H9 (cell line): ENCODE data around the gene MSH3. TPM values are rescaled to one million over a fixed set of nuclear protein-coding genes. Genes with fewer than 3 reads are reported as not detected.

ENCODE experiments used
- DNase-seq: peaks from one replicate; pipeline ENCODE4 v3.0.0-alpha.2; 2017
- H2AFZ ChIP-seq: one replicate; pipeline ENCODE4 v1.6.1; 2013; ENCODE audit warnings: mild to moderate bottlenecking, low read length, control low read depth, moderate library complexity
- H2AK5ac ChIP-seq: 2 replicates; pipeline ENCODE4 v1.6.1; 2013; ENCODE audit warnings: low read length, control low read depth, mixed read lengths; ENCODE audit not compliant: insufficient read length
- H2BK120ac ChIP-seq: one replicate; pipeline ENCODE4 v1.6.1; 2013; ENCODE audit warnings: low read depth, mild to moderate bottlenecking, low read length, control low read depth, inconsistent platforms; ENCODE audit not compliant: poor library complexity, severe bottlenecking
- H2BK12ac ChIP-seq: 2 replicates; pipeline ENCODE4 v1.6.1; 2013; ENCODE audit warnings: low read length, control low read depth, mixed read lengths, low read depth; ENCODE audit not compliant: insufficient read length
- H2BK15ac ChIP-seq: 2 replicates; pipeline ENCODE4 v1.6.1; 2013; ENCODE audit warnings: low read depth, low read length, control low read depth
- H2BK20ac ChIP-seq: one replicate; pipeline ENCODE4 v1.6.1; 2013; ENCODE audit warnings: low read depth, mild to moderate bottlenecking, low read length, control low read depth, inconsistent platforms; ENCODE audit not compliant: poor library complexity, severe bottlenecking
- H2BK5ac ChIP-seq: 2 replicates; pipeline ENCODE4 v1.6.1; 2013; ENCODE audit warnings: low read length, control low read depth, mixed read lengths; ENCODE audit not compliant: insufficient read length
- H3K14ac ChIP-seq: 2 replicates; pipeline ENCODE4 v1.6.1; 2013; ENCODE audit warnings: low read length, control low read depth; ENCODE audit not compliant: insufficient read depth
- H3K18ac ChIP-seq: 2 replicates; pipeline ENCODE4 v1.6.1; 2013; ENCODE audit warnings: low read depth, mild to moderate bottlenecking, mixed read lengths, low read length, control low read depth; ENCODE audit not compliant: insufficient read length
- H3K23ac ChIP-seq: 2 replicates; pipeline ENCODE4 v1.6.1; 2013; ENCODE audit warnings: low read length, control low read depth, mixed read lengths, low read depth; ENCODE audit not compliant: insufficient read length
- H3K23me2 ChIP-seq: 2 replicates; pipeline ENCODE4 v1.6.1; 2013; ENCODE audit warnings: low read depth, mild to moderate bottlenecking, mixed read lengths, low read length, control low read depth; ENCODE audit not compliant: insufficient read length, poor library complexity, severe bottlenecking
- H3K27ac ChIP-seq: 2 replicates; pipeline ENCODE4 v1.5.1; 2013; ENCODE audit warnings: low read length, control low read depth, mixed read lengths, low read depth; ENCODE audit not compliant: insufficient read length
- H3K27me3 ChIP-seq: 2 replicates; pipeline ENCODE4 v1.6.1; 2013; ENCODE audit warnings: low read length, control low read depth, inconsistent platforms; ENCODE audit not compliant: insufficient read depth
- H3K4ac ChIP-seq: 2 replicates; pipeline ENCODE4 v1.6.1; 2013; ENCODE audit warnings: low read depth, mild to moderate bottlenecking, control low read depth, inconsistent platforms, low read length, moderate library complexity
- H3K4me1 ChIP-seq: 2 replicates; pipeline ENCODE4 v1.6.1; 2013; ENCODE audit warnings: low read length, control low read depth, inconsistent platforms; ENCODE audit not compliant: insufficient read depth
- H3K4me2 ChIP-seq: 2 replicates; pipeline ENCODE4 v1.6.1; 2013; ENCODE audit warnings: low read length, control low read depth, mixed read lengths; ENCODE audit not compliant: insufficient read length, insufficient read depth
- H3K56ac ChIP-seq: 2 replicates; pipeline ENCODE4 v1.6.1; 2013; ENCODE audit warnings: low read depth, mild to moderate bottlenecking, mixed read lengths, low read length, control low read depth; ENCODE audit not compliant: insufficient read length
- H3K79me1 ChIP-seq: 2 replicates; pipeline ENCODE4 v1.6.1; 2013; ENCODE audit warnings: low read depth, mild to moderate bottlenecking, moderate library complexity, low read length, control low read depth, inconsistent platforms; ENCODE audit not compliant: insufficient read depth, poor library complexity, severe bottlenecking
- H3K79me2 ChIP-seq: 2 replicates; pipeline ENCODE4 v1.6.1; 2013; ENCODE audit warnings: low read length, control low read depth, inconsistent platforms; ENCODE audit not compliant: insufficient read depth
- H3K9ac ChIP-seq: 2 replicates; pipeline ENCODE4 v1.6.1; 2013; ENCODE audit warnings: low read length, control low read depth, mixed read lengths; ENCODE audit not compliant: insufficient read length; ENCODE audit errors: extremely low read depth
- H3K9me3 ChIP-seq: one replicate; pipeline ENCODE4 v1.6.1; 2013; ENCODE audit warnings: low read depth, low read length, inconsistent platforms; ENCODE audit not compliant: control insufficient read depth
- H3T11ph ChIP-seq: one replicate; pipeline ENCODE4 v1.6.1; 2013; ENCODE audit warnings: mild to moderate bottlenecking, low read length, control low read depth, inconsistent platforms
- H4K20me1 ChIP-seq: one replicate; pipeline ENCODE4 v1.6.1; 2013; ENCODE audit not compliant: control insufficient read depth, insufficient read length, insufficient read depth
- H4K5ac ChIP-seq: 2 replicates; pipeline ENCODE4 v1.6.1; 2013; ENCODE audit warnings: low read depth, mild to moderate bottlenecking, mixed read lengths, low read length, control low read depth; ENCODE audit not compliant: insufficient read length
- H4K8ac ChIP-seq: replicated peaks from 2 replicates; pipeline ENCODE4 v1.6.1; 2013; ENCODE audit warnings: low read length, control low read depth, mixed read lengths, low read depth; ENCODE audit not compliant: insufficient read length
- H4K91ac ChIP-seq: 2 replicates; pipeline ENCODE4 v1.6.1; 2013; ENCODE audit warnings: low read depth, mild to moderate bottlenecking, moderate library complexity, mixed read lengths, low read length, control low read depth; ENCODE audit not compliant: insufficient read length
- H3K27ac Mint-ChIP-seq, 3 experiments: 2 replicates in 2 of 3; 3 replicates in 1 of 3; pipeline ENCODE4 v1.8.0; 2020 to 2021; ENCODE audit warnings: mixed read lengths in 3 of 3, mild to moderate bottlenecking in 1 of 3, moderate library complexity in 1 of 3
- H3K27me3 Mint-ChIP-seq: 2 replicates; pipeline ENCODE4 v1.8.0; 2021; ENCODE audit warnings: low read depth, mild to moderate bottlenecking, moderate library complexity, mixed read lengths
- H3K36me3 Mint-ChIP-seq, 3 experiments: 2 replicates in 2 of 3; 3 replicates in 1 of 3; pipeline ENCODE4 v1.8.0; 2020 to 2021; ENCODE audit warnings: low read depth in 3 of 3, mixed read lengths in 3 of 3; ENCODE audit not compliant: insufficient read depth in 1 of 3
- H3K4me1 Mint-ChIP-seq, 2 experiments: 2 replicates each; pipeline ENCODE4 v1.8.0; 2020; ENCODE audit warnings: mixed read lengths in 2 of 2
- H3K4me3 Mint-ChIP-seq, 2 experiments: 2 replicates in 1 of 2; 3 replicates in 1 of 2; pipeline ENCODE4 v1.8.0; 2020 to 2021; ENCODE audit warnings: mild to moderate bottlenecking in 2 of 2, mixed read lengths in 2 of 2, moderate library complexity in 1 of 2
- H3K9me3 Mint-ChIP-seq, 2 experiments: 2 replicates in 1 of 2; 3 replicates in 1 of 2; pipeline ENCODE4 v1.8.0; 2020; ENCODE audit warnings: mild to moderate bottlenecking in 2 of 2, mixed read lengths in 2 of 2, moderate library complexity in 1 of 2
- CTCF ChIP-seq: fragments of 200-600 bp; sonication (generic); conservative IDR thresholded peaks from 3 replicates; pipeline ENCODE4 v1.8.0; 2021; ENCODE audit warnings: antibody characterized with exemption, mild to moderate bottlenecking
- WGBS: extraction: QIAGEN DNeasy Blood & Tissue Kit; methylation state at CpG from one replicate; pipeline ENCODE4 v1.1.7; 2013; ENCODE audit warnings: missing lambda C conversion rate, low lambda C conversion rate, mixed read lengths; ENCODE audit not compliant: insufficient read length; ENCODE audit errors: extremely low coverage; 5-methylcytosine and 5-hydroxymethylcytosine counted together
- total RNA-seq: library from RNA; stranded (reverse); gene quantifications from 2 replicates; pipeline ENCODE4 v1.2.1, GENCODE V29; 2021

Gene MSH3
- total RNA-seq, 1 experiment from 2014 or later: 17.3 TPM

GRCh38 chr5:80804332-80804731 is 149.9 kb downstream of the MSH3 start:
- no peak overlapping the region for H2BK5ac ChIP-seq
- H3K9me3 ChIP-seq: no peaks in the 10 kb centered on the region
- no peak overlapping the region for H3K56ac ChIP-seq
- H3K27me3 Mint-ChIP-seq: no peaks in the 10 kb centered on the region
- no peak overlapping the region for H3K4me2 ChIP-seq
- H3K4me1 ChIP-seq: no peaks in the 10 kb centered on the region
- H2BK20ac ChIP-seq: no peak overlapping the region
- no peaks in the 10 kb centered on the region for H3K79me2 ChIP-seq
- no peak overlapping the region for H3T11ph ChIP-seq
- DNase-seq: no peak
- no peaks in the 10 kb centered on the region for H3K27me3 ChIP-seq
- no peak overlapping the region for H3K14ac ChIP-seq
- no peak overlapping the region for H2AK5ac ChIP-seq
- H2BK120ac ChIP-seq: no peak overlapping the region
- H3K27ac ChIP-seq: no peak overlapping the region
- H3K4ac ChIP-seq: no peak overlapping the region
- no CpG with 5 or more reads among the region's 1 CpG for WGBS
- peaks cover 0 to 6% (median 4%) of the 10 kb centered on the region in 3 experiments; a peak in 3 of 7 replicates for H3K36me3 Mint-ChIP-seq
- no peaks in the 10 kb centered on the region for H4K20me1 ChIP-seq
- peak overlapping the region in 1 of 3 experiments; percentile 80; a peak in 1 of 7 replicates for H3K27ac Mint-ChIP-seq
- no peak overlapping the region for H2BK15ac ChIP-seq
- no peak overlapping the region for H2AFZ ChIP-seq
- H2BK12ac ChIP-seq: no peak overlapping the region
- no peaks in the 10 kb centered on the region for H3K9me3 Mint-ChIP-seq
- TF ChIP-seq CTCF: peak; percentile 23; the same call in 2 of the 3 replicates
- no peak overlapping the region for H3K4me3 Mint-ChIP-seq
- H4K8ac ChIP-seq: no peak overlapping the region
- no peak overlapping the region for H3K23ac ChIP-seq
- no peak overlapping the region for H3K9ac ChIP-seq
- H4K91ac ChIP-seq: no peak overlapping the region
- no peak overlapping the region for H3K18ac ChIP-seq
- H3K79me1 ChIP-seq: no peaks in the 10 kb centered on the region
- no peak overlapping the region for H4K5ac ChIP-seq
- H3K23me2 ChIP-seq: no peaks in the 10 kb centered on the region
- H3K4me1 Mint-ChIP-seq: peaks cover 2 to 3% of the 10 kb centered on the region in 2 experiments; a peak in 2 of 4 replicates
